Measurements from ENCODE around the gene TMX1. TPM values are rescaled to one million over a fixed set of nuclear protein-coding genes. Genes with fewer than 3 reads are reported as not detected.

The TMX1 gene, protein sequence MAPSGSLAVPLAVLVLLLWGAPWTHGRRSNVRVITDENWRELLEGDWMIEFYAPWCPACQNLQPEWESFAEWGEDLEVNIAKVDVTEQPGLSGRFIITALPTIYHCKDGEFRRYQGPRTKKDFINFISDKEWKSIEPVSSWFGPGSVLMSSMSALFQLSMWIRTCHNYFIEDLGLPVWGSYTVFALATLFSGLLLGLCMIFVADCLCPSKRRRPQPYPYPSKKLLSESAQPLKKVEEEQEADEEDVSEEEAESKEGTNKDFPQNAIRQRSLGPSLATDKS
- 10 to 100 TPM; 23.2 to 29.1 TPM for total RNA-seq

- peak; percentile 92 for DNase-seq (ENCODE audit: low spot score)
- H3K4me3 ChIP-seq, result peak within 1 kb of the TSS; percentile 70 to 94
- intact Hi-C loops (cut with DNase I), result no loop called here
- no peaks in the 10 kb centered on the region for H3K9me3 ChIP-seq
- no peaks in the 10 kb centered on the region for H3K36me3 ChIP-seq
- peak within 1 kb of the TSS; percentile 33 to 66 for H3K27ac ChIP-seq
- H3K4me1 ChIP-seq (replicated peaks), result no peaks in the 10 kb centered on the region
- under 1% methylated on average over 65 of the region's 65 CpGs for WGBS
- peak; percentile 95 for TF ChIP-seq POLR2AphosphoS5 (IDR thresholded peaks at IDR 0.05)
- TF ChIP-seq POLR2A (IDR thresholded peaks at IDR 0.05), result peak; percentile 74
- TF ChIP-seq CTCF (IDR thresholded peaks at IDR 0.05), result peak in 2 of 4 experiments; percentile 13 to 18
- no peaks in the 10 kb centered on the region for H3K27me3 ChIP-seq (replicated peaks; ENCODE audit: insufficient read depth)
Measured at GRCh38 chr14:51239813-51240803, at the start of gene TMX1. TMX1 (plus strand) TSS chr14:51240247; CDS start chr14:51240293, 46 bp downstream.

GRCh38 chr14:51201890-51202289, 38.2 kb upstream of the TMX1 start:
- Histone ChIP-seq H3K27ac (no peak overlapping the region), H3K27me3 (replicated peaks; ENCODE audit: insufficient read depth) (no peaks in the 10 kb centered on the region), H3K36me3 (no peaks in the 10 kb centered on the region), H3K9me3 (no peaks in the 10 kb centered on the region), H3K4me3 (no peak overlapping the region), H3K4me1 (replicated peaks) (no peaks in the 10 kb centered on the region)
- TF ChIP-seq CTCF (IDR thresholded peaks at IDR 0.05) (no peak), POLR2A (IDR thresholded peaks at IDR 0.05) (no peak), POLR2AphosphoS5 (IDR thresholded peaks at IDR 0.05) (no peak)
- intact Hi-C loops (cut with DNase I), result no loop called here
- no peak for DNase-seq (ENCODE audit: low spot score)
- 92% methylated on average over 2 of the region's 2 CpGs for WGBS

DNA sequence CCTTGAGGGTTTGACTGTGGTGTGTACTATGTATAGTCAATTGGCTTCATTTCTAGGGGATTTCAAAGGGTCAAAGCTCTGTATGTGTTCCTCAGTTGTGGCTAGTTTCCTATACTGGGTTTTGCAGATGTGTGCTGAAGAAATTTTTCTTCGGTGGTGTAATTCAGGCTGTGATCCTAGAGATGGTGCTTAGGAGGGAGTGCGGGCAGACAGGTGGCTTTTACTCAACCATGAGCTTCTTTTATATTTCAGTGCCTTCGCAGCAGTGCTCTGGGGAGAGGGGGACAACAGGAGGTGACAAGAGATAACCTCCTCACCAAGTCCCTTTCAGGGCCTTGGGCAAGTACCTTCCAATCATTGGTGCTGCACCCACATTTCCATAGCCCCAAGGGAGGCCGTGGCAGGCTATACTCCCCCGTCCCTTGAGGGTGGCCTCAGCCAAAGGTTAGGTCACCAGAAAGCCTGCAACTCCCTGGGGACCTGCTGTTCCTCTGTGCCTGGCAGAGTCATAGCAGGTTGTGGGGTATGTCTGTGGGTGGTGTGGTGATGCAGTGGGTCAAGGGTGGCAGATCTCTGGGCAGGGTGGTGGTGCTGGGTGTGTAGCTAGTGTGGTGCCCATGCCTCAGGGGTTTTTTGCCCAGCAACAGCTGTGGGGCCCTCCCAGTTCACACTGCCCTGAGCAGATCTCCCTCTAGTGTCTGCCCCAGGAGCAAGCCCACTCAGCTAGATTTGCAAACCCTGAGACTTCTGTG, 37.0 kb upstream of the TMX1 start:
- WGBS, result 74% methylated on average over 5 of the region's 5 CpGs
- no peaks in the 10 kb centered on the region for H3K36me3 ChIP-seq
- H3K27me3 ChIP-seq (replicated peaks; ENCODE audit: insufficient read depth), result no peaks in the 10 kb centered on the region
- no peak overlapping the region for H3K27ac ChIP-seq
- intact Hi-C loops (cut with DNase I), result no loop called here
- TF ChIP-seq CTCF (IDR thresholded peaks at IDR 0.05) (no peak), POLR2AphosphoS5 (IDR thresholded peaks at IDR 0.05) (no peak), POLR2A (IDR thresholded peaks at IDR 0.05) (no peak)
- no peaks in the 10 kb centered on the region for H3K4me1 ChIP-seq (replicated peaks)
- H3K4me3 ChIP-seq, result no peak overlapping the region
- DNase-seq (ENCODE audit: low spot score), result no peak
- no peaks in the 10 kb centered on the region for H3K9me3 ChIP-seq

GRCh38 chr14:51203881-51204280, 36.2 kb upstream of the TMX1 start:
- 94% methylated on average over 3 of the region's 3 CpGs for WGBS
- H3K9me3 ChIP-seq, result no peaks in the 10 kb centered on the region
- no peak for TF ChIP-seq CTCF (IDR thresholded peaks at IDR 0.05)
- no peak for TF ChIP-seq POLR2AphosphoS5 (IDR thresholded peaks at IDR 0.05)
- TF ChIP-seq POLR2A (IDR thresholded peaks at IDR 0.05), result no peak
- H3K4me1 ChIP-seq (replicated peaks), result no peaks in the 10 kb centered on the region
- no peak overlapping the region for H3K4me3 ChIP-seq
- H3K27ac ChIP-seq, result no peak overlapping the region
- intact Hi-C loops (cut with DNase I), result no loop called here
- no peaks in the 10 kb centered on the region for H3K36me3 ChIP-seq
- no peak for DNase-seq (ENCODE audit: low spot score)
- no peaks in the 10 kb centered on the region for H3K27me3 ChIP-seq (replicated peaks; ENCODE audit: insufficient read depth)
